Mesothelial cell of epicardium (in vitro differentiated cells): Measurements from ENCODE around the gene TIMM50. TPM values are rescaled to one million over a fixed set of nuclear protein-coding genes. Genes with fewer than 3 reads are reported as not detected.

Experiments
- DNase-seq, 2 experiments: peaks; one replicate each; pipeline ENCODE4 v3.0.0; 2021; ENCODE audit warnings: low spot score in 2 of 2; ENCODE audit not compliant: unreplicated experiment in 2 of 2
- H3K27ac Mint-ChIP-seq: 2 replicates; pipeline ENCODE4 v1.8.0; 2021; ENCODE audit warnings: mixed read lengths
- H3K27me3 Mint-ChIP-seq: 2 replicates; pipeline ENCODE4 v1.8.0; 2021; ENCODE audit warnings: low read depth, mixed read lengths
- H3K36me3 Mint-ChIP-seq: 2 replicates; pipeline ENCODE4 v1.8.0; 2021; ENCODE audit warnings: mixed read lengths
- H3K4me1 Mint-ChIP-seq: 2 replicates; pipeline ENCODE4 v1.8.0; 2021; ENCODE audit warnings: mixed read lengths
- H3K4me3 Mint-ChIP-seq: 2 replicates; pipeline ENCODE4 v1.8.0; 2021; ENCODE audit warnings: mild to moderate bottlenecking, moderate library complexity, mixed read lengths
- H3K9me3 Mint-ChIP-seq: 2 replicates; pipeline ENCODE4 v1.8.0; 2021; ENCODE audit warnings: mixed read lengths
- total RNA-seq: library from RNA; stranded (reverse); gene quantifications from 3 replicates; pipeline ENCODE4 v1.2.1, GENCODE V29; 2021
- TF ChIP-seq, protein P1 (sequence below): fragments of 200-600 bp; sonication (generic); IDR thresholded peaks from one replicate; pipeline ENCODE4 v1.5.0; 2021; ENCODE audit warnings: antibody characterized with exemption; ENCODE audit not compliant: unreplicated experiment

TIMM50 gene
- total RNA-seq, 1 donor from 2014 or later = 70.7 TPM

DNA sequence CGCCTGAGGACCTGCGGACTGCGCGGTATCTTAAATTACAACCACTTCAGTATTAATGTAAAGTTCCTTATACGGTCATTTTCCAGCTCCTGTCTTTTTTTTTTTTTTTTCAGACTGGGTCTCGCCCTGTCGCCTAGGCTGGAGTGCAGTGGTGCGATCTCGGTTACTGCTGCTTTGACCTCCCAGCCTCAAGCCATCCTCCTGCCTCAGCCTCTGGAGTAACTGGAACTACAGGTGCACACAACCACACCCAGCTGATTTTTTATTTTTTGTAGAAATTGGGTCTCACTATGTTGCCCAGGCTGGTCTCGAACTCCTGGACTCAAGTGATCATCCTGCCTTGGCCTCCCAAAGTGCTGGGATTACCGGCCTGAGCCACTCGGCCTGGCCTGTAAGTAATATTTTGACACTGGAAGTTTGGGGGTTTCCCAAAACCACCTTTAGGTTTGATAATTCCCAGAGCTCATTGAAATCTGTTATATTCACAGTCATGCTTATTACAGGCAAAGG lies 52.4 kb downstream of the TIMM50 start:
- H3K27ac Mint-ChIP-seq = no peak overlapping the region
- H3K9me3 Mint-ChIP-seq = no peaks in the 10 kb centered on the region
- peak overlapping the region; percentile 92 for H3K4me3 Mint-ChIP-seq
- no peaks in the 10 kb centered on the region for H3K27me3 Mint-ChIP-seq
- peaks cover 8% of the 10 kb centered on the region for H3K36me3 Mint-ChIP-seq
- DNase-seq = no peak
- peaks cover 16% of the 10 kb centered on the region for H3K4me1 Mint-ChIP-seq
- TF ChIP-seq, protein P1, sequence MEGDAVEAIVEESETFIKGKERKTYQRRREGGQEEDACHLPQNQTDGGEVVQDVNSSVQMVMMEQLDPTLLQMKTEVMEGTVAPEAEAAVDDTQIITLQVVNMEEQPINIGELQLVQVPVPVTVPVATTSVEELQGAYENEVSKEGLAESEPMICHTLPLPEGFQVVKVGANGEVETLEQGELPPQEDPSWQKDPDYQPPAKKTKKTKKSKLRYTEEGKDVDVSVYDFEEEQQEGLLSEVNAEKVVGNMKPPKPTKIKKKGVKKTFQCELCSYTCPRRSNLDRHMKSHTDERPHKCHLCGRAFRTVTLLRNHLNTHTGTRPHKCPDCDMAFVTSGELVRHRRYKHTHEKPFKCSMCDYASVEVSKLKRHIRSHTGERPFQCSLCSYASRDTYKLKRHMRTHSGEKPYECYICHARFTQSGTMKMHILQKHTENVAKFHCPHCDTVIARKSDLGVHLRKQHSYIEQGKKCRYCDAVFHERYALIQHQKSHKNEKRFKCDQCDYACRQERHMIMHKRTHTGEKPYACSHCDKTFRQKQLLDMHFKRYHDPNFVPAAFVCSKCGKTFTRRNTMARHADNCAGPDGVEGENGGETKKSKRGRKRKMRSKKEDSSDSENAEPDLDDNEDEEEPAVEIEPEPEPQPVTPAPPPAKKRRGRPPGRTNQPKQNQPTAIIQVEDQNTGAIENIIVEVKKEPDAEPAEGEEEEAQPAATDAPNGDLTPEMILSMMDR = peak; percentile 34

DNA sequence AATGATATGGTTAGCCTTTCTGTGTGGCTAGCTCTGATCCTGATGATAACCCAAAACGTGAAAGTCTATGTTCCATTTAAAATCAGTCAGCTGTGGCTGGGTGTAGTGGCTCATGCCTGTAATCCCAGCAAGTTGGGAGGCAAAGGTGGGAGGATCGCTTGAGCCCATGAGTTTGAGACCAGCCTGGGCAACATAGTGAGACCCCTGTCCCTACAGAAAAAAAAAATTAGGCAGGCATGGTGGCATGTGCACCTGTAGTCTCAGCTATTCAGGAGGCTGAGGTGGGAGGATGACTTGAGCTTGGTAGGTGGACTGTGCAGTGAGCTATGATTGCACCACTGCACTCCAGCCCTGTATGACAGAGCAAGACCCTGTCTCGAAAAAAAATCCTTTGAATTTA lies 53.2 kb downstream of the TIMM50 start:
- Mint-ChIP-seq H3K4me3 (no peak overlapping the region), H3K9me3 (no peaks in the 10 kb centered on the region), H3K4me1 (peaks cover 21% of the 10 kb centered on the region), H3K27ac (no peak overlapping the region), H3K36me3 (peaks cover 3% of the 10 kb centered on the region), H3K27me3 (no peaks in the 10 kb centered on the region)
- DNase-seq = no peak
- TF ChIP-seq, protein P1 = no peak

DNA sequence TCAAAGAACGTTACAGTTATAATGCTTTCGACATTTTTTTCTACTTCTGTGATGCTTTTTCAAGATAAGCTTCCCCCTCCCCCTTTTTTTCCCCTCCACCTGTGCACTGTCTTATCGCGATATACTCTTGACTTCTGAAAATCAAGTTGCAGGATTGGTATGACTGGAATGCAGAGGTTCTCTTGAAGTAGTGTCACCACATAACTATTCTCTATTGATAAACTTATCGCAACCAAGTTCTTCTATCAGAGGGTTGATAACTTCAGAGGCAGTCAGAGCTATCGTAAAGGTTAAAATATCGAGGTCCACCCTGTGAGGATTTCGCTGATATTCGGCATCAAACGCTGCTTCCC lies 58.5 kb downstream of the TIMM50 start:
- Mint-ChIP-seq H3K4me1 (peaks cover 24% of the 10 kb centered on the region), H3K4me3 (peak overlapping the region; percentile 87), H3K36me3 (peaks cover 3% of the 10 kb centered on the region), H3K27ac (peak overlapping the region; percentile 99), H3K27me3 (no peaks in the 10 kb centered on the region), H3K9me3 (no peaks in the 10 kb centered on the region)
- no peak for DNase-seq
- TF ChIP-seq, protein P1 = no peak

DNA sequence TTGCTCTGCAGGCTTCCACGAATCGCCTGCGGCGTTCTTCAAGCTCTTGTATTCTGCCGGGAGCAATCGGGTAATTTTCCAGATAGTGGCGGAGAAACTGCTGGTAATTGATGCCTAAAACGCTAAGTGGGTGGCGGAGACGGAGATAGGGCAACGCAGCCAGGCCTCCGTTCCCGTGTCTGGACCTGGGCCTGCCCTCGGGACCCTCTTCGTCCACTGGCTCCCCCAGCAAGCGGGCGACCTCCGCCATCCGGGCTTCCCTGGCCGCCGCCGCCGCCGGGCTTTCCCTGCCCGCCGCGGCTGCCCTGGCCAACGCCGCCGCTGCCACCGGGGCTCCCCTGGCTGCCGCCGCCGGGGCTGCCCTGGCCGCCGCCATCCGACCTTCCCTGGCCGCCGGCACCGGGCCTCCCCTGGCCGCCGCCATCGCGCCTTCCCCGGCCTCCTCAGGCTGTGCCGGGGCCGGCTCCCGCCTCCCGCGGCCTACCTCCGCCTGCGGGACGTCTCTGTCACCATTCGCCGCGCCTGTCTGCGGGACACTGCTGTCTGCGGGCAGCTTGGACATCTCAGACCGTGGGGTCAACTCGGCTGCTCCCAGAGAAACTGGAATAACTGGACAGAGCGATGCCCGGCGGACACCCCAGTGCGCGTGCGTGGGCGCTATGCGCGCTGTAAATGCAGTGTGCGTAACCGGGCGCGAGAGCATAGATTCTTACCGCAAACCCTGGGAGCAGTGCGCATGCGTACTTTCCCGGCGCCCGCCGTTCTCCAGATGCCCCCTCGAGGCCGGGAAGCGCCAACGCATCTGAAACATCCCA lies 59.1 kb downstream of the TIMM50 start, which contains the start of gene EID2:
Gene EID2 (minus strand): TSS at position 644 of the 815 bp plus-strand sequence. CDS start 82 bp downstream, at position 562.
- H3K9me3 Mint-ChIP-seq = no peaks in the 10 kb centered on the region
- peak; percentile 97 to 98 for DNase-seq
- H3K4me3 Mint-ChIP-seq = peak within 1 kb of the TSS; percentile 97
- H3K36me3 Mint-ChIP-seq = peaks cover 3% of the 10 kb centered on the region
- peak within 1 kb of the TSS; percentile 99 for H3K27ac Mint-ChIP-seq
- TF ChIP-seq, protein P1 = peak; percentile 87
- no peaks in the 10 kb centered on the region for H3K27me3 Mint-ChIP-seq
- peaks cover 24% of the 10 kb centered on the region for H3K4me1 Mint-ChIP-seq

DNA sequence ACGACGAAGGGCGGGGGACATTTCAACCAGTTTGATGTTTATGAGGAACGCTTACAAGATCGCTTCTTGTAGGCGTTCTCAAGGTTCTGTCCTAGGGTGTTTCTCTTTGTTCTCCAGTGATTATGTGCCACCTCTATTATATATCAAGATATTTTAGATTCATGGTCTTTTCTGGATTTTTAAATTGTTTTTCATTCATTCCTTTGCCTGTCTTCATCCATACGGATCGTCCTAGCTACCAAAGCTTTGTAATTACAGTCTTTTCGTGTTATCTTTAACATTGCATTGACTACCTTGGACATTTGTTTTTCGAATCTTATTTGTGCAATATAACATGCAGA lies 59.7 kb downstream of the TIMM50 start:
- H3K9me3 Mint-ChIP-seq = no peaks in the 10 kb centered on the region
- peak overlapping the region; percentile 99 for H3K27ac Mint-ChIP-seq
- H3K36me3 Mint-ChIP-seq = peaks cover 3% of the 10 kb centered on the region
- peak overlapping the region; percentile 97 for H3K4me3 Mint-ChIP-seq
- DNase-seq = no peak
- TF ChIP-seq, protein P1 = peak; percentile 54
- peaks cover 24% of the 10 kb centered on the region for H3K4me1 Mint-ChIP-seq
- no peaks in the 10 kb centered on the region for H3K27me3 Mint-ChIP-seq

Other genes with a start within 250 kb of the TIMM50 start
- gene IFNL3, start 235.8 kb upstream of the TIMM50 start, total RNA-seq = not detected in 3 replicates
- 0.14 to 0.74 TPM (median 0.40 TPM) in 3 replicates for gene IFNL4, start 232.0 kb upstream of the TIMM50 start, total RNA-seq
- gene IFNL2, start 212.4 kb upstream of the TIMM50 start, total RNA-seq = not detected in 3 replicates
- gene IFNL1, start 184.4 kb upstream of the TIMM50 start, total RNA-seq = not detected in 3 replicates
- 19.1 to 20.6 TPM (median 20.4 TPM) in 3 replicates for gene LRFN1, start 160.0 kb upstream of the TIMM50 start, total RNA-seq
- not detected in 3 replicates for gene GMFG, start 144.8 kb upstream of the TIMM50 start, total RNA-seq
- gene SAMD4B, start 138.4 kb upstream of the TIMM50 start, total RNA-seq = 128 to 143 TPM (median 133 TPM) in 3 replicates
- 41.4 to 47.8 TPM (median 42.9 TPM) in 3 replicates for gene PAF1, start 89.7 kb upstream of the TIMM50 start, total RNA-seq
- gene MED29, start 89.5 kb upstream of the TIMM50 start, total RNA-seq = 35.6 to 39.2 TPM (median 36.1 TPM) in 3 replicates
- 111 to 113 TPM (median 111 TPM) in 3 replicates for gene ZFP36, start 74.0 kb upstream of the TIMM50 start, total RNA-seq
- gene PLEKHG2, start 68.2 kb upstream of the TIMM50 start, total RNA-seq = 160 to 172 TPM (median 164 TPM) in 3 replicates
- 1,616 to 1,722 TPM (median 1,707 TPM) in 3 replicates for gene RPS16, start 44.9 kb upstream of the TIMM50 start, total RNA-seq
- 127 to 136 TPM (median 129 TPM) in 3 replicates for gene SUPT5H, start 35.3 kb upstream of the TIMM50 start, total RNA-seq
- 0.40 to 0.53 TPM (median 0.50 TPM) in 3 replicates for gene DLL3, start 18.1 kb downstream of the TIMM50 start, total RNA-seq
- gene SELENOV, start 34.3 kb downstream of the TIMM50 start, total RNA-seq = 0.60 to 0.81 TPM (median 0.78 TPM) in 3 replicates
- 2.6 to 4.0 TPM (median 2.8 TPM) in 3 replicates for gene EID2B, start 52.0 kb downstream of the TIMM50 start, total RNA-seq
- gene EID2, start 59.3 kb downstream of the TIMM50 start, total RNA-seq = 18.8 to 22.6 TPM (median 19.7 TPM) in 3 replicates
- gene LGALS13, start 121.7 kb downstream of the TIMM50 start, total RNA-seq = not detected in 3 replicates
- gene LGALS16, start 175.1 kb downstream of the TIMM50 start, total RNA-seq = not detected in 3 replicates
- gene LGALS14, start 223.6 kb downstream of the TIMM50 start, total RNA-seq = 0.71 to 0.92 TPM (median 0.72 TPM) in 3 replicates